GM21528 (cell line): Measurements from ENCODE around the gene CACHD1.

Source experiments
- ATAC-seq: cut with Tn5 transposase; IDR thresholded peaks from one replicate; pipeline ENCODE4 v1.9.1; 2021; ENCODE audit warnings: mild to moderate bottlenecking, moderate library complexity; ENCODE audit not compliant: unreplicated experiment, low FRiP score

The CACHD1 gene

DNA sequence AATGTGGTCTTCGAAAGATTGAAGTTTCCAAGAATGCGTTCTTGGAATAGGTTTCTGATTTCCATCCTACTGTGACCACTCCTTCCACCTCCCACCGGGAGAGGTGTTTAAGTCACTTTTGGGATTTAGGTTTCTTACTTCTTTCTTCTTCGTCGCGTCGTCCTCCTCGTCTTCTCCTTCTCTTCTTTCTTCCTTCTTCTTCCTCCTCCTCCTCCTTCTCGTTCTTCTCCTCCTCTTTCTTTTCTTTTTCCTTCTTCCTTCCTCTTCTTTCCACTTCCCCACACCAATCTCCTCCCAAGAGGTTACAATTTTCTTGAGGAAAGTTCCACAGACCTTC is 2.1 kb downstream of the CACHD1 start:
- no peak for ATAC-seq

DNA sequence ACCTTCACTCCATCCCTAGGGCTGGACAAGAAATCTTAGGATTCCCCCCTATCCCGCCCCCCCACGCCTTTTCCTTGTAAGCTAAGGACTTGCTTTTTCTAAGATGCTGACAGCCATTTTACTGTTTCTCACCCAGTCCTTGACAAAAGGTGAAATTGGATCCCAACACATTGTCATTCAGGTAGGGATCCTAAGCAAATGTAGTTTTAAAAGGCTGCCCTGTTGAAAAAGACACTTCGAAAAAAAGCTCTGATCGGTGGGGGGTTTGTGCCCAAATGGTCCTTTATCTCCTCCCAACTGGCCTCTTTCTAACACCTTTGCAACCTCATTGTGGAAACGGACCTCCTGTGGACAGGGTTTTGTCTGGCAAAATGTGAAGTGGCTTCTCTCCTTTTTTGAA is 2.9 kb downstream of the CACHD1 start:
- ATAC-seq = no peak

DNA sequence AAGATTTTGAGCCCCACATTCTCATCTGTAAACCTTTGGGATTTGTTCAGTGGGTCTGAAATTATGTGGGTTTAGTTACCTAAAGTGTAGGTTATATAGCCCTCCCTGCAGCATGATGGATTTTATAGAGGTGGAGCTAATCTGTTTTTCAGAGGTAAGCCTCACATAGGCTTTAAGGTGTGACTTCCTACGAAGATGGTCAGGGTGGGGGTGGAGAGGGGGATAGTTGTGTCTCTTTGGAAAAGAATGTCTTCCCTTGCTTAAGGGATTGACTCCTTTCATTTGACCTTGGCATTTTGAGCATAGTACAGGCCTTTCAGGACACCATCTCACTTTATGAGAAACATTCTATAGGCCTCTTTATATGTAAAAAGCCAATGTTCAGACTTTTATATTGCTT is 3.4 kb downstream of the CACHD1 start:
- ATAC-seq = no peak

DNA sequence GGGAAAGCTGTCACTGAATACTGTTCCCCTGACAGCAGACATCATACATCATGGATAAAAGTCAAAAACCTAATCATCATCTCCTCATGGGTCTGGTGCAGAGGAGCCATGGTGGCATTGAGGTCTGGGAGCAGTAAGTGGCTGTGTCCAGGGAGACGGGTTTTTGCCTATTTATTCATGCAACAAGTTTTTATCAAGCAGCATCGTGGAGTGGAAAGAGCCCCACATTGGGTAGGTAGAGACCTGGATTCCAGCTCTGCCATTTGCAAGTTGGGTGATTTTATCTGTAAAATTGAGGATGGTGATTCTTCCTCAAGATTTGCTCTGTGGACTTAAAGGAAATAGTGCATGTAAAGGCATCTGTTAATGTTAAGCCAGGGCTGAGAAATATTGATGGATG is 4.2 kb downstream of the CACHD1 start:
- no peak for ATAC-seq

DNA sequence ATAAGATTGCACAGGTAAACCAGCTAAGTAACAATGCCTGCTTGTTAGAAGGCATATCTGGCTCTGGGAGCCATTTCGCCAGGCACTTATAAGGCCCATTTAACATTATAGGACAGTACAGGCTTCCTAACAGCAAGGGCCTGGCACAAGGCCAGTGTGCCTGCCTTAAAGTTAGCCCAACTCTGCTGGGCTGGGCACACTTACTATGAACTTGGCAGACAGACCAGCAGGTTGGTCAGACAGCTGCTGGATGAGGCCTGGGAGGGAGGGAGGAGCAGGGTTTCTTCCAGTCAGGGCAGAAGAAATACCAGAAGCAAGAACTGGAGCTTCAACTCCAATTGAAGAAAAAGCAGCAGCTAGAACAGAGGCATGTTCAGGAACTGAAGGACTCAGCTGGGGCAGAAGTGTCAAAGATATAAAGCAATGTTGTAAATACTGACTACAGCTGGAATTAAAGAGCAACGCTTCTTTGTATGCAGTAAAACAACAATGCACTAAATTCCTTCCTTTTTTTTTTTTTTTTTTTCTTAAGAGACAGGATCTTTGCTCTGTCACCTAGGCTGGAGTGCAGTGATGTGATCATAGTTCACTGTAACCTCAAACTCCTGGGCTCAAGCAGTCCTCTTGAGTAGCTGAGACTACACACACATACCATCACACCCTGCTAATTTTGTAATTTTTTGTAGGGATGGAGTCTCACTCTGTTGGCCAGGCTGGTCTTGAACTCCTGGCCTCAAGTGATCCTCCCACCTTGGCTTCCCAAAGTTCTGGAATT is 4.9 kb downstream of the CACHD1 start:
- no peak for ATAC-seq

DNA sequence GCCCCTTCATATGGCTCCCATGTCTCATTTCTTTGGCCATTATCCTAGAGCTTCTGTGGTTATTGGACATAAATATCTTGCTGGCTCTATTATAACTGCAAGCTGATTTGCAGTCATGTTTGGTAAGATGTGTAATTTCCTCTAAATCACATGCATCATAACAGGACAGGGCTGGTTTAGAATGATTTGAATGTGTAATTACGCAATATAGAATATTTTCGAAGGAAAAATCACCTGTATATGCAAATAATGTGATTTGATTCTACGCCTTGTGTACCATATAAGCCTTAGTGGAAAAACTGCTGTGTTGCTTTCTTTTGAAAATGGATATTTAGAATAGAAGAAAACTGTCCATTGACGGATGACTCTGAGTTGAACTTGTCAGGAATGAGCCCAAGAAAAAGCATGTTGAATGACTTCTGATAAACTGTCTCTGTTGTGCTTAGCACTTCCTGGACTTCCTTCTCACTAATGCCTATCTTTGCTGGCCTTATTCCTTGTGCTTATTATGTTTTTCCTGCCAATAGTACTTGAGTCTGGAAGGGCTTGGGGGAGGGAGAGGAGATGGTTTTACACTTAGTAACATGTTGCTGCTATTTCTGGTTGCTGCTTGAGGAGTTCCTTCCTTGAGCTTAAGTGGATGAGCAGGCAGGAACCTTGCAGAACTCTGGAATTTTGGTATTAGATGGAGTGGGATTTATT is 6.5 kb downstream of the CACHD1 start:
- no peak for ATAC-seq

DNA sequence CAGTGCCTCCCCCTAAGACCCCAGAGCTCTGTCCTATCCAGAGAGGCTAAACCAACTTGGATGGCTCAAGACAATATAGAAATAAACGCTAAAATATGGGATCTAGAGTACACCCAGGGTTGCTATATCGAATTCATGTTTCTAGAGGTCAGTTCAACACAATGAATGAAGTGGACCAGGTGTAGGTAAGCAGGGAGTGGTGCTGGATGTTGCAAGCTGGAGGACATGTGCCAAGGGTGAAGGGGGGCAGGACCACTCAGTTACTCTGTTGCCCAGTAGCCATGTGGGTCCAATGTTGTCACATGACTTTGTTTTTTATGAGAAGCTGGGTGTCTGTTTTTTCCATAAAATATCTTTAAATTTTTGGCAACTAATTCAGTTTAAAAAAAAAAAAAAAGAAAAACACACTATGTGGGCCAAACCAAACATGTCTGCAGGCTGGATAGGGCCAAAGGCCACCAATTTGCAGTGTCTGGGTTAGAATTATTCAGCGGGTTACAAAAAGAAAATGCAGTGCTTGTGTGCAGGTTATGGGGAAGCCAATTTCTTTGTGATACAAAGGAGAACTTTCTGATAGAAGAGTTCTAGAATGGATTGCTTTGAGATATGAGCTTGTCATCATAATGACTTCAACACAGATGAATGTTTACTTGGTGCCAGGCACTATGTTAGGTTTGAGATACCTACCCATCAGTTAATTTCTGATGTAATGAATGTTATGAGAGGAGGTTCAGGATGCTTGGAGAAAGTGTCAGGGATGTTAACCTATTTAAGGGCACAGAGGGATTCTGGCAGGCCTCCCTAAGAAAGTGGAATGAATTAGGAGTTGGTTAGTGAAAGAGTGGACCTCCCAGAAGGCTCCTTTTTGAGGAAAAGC is 8.9 kb downstream of the CACHD1 start:
- no peak for ATAC-seq

DNA sequence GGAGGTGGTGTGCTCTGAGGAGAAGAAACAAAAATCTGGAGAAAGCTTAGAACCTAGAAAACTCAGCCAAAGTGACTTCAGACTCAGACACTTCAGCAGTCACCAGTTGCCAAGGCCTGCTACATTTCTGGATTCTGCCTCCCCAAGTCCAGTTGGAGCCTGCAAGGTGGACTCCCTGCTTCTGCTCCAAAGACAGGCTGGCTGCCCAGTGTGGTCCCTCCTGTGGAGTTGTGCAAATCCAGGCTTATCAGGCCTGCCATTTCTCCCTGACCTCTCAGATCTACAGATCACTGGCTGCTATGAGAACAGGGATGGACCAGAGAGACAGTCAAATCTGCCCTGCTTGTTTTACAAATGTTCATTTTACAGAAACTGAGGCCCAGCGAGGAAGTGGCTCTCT is 9.9 kb downstream of the CACHD1 start:
- ATAC-seq = no peak

DNA sequence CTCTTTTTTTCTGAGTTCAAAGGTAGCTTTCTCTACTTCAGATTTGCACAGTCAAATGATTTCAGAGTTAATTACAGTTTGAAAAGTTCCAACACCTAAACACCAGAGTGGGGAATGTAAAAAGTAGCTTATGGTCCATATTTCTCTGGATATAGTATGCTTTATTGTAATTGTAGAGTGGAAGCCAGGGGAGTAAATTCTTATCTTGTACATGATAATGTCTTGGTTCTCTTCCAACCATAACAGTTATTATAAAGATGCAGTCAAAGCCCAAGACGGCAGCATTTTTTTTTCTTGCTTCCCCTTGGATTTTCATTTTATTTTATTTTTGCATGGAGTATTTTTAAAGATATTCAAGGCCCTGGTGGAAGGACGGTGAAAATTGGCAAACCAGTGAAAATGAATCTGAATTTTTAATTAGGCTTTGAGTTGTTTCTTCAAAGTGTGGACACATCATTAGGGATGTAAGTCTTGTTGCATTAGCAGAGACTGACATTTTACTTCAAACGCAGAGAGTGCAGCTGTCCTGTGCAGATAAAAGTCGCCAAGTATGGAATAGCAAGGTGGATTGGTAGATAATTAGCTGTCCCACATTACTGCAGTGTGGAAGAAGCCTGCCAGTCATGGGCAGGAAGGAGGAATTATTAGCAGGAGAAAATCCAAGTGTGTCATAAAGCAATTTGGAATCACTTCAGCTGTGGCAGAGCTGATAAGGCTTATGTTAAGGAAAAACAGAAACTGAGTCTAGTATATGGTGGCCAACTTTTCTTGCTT is 11.3 kb downstream of the CACHD1 start:
- ATAC-seq = no peak

DNA sequence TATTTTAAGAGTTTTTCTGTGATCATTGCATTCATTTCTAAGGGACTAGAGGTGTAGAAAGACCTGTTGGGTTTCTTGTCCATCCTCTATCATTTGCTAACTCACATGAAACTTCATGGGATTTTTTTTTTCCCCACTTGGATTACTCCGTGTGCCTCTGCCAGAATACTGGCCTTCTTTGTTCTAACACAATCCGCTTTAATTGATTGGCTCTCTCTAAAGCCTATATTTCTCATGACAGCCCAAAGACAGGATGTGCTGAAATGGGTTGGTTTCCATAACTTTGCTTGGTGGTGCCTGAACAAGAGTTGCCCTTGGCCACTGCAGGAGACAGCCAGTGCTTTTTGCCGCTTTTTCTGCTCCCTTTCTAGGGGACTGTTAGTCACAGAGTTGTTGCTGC is 12.2 kb downstream of the CACHD1 start:
- no peak for ATAC-seq

DNA sequence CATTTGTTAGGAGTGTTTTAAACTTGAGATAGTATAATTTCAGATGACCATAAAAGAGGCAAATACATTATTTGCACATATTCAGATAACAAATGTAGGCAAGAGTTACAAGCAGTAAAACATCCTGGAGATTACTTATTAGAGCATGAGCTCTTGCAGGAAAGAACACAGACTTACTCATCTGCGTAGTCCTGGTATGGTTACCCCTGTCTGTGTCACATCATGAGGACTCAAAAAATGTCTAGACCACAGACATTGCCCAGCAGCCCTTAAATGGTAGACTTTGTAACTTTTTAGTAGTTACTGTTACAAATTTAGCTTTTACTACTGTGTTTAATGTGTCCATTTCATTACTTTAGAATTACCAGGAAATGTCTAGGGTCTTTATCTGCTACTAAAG is 12.8 kb downstream of the CACHD1 start:
- ATAC-seq = no peak

DNA sequence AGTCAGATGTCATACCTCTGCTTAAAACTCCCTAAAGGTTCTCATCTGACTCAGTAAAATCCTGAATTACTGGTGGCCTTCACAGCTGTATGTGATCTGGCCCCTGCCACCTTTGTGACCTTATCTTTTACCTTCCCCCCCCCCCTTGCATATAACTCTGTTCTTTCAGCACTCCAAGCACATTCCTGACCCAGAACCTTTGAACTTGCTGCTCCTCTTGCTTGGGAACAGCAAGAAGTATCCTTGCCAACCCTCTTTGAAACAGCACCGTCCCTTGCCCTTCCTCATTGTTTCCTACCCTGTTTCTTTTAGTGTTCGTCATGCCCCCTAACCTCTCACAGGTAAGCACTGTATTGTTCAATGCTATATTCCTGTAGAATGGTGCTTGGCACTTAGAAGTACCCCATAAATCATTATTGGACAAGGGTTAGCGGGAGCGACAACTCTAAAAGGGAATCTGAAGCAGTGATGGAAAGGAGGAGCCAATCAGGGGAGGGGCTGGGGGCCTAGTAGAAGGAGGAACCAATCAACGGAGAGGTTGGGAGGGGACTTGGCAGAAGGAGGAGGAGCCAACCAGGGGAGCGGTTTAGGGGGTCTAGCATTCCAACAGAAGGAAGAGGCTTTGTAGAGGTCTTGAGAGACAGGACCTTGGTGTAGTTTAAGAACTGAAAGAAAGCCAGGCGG is 13.9 kb downstream of the CACHD1 start:
- no peak for ATAC-seq

DNA sequence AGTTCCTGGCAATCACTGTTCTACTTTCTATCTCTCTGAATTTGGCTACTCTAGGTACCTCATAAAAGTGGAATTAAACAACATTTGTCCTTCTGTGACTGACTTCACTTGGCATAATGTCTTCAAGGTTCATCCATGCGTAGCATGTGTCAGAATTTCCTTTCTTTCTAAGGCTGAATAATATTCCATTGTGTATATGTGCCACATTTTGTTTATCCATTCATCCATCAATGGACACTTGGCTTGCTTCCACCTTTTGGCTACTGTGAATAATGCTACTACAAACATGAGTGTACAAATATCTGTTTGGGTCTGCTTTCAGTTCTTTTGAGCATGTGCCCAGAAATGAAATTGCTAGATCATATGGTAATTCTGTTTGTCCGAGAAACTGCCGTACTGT is 14.7 kb downstream of the CACHD1 start:
- no peak for ATAC-seq

DNA sequence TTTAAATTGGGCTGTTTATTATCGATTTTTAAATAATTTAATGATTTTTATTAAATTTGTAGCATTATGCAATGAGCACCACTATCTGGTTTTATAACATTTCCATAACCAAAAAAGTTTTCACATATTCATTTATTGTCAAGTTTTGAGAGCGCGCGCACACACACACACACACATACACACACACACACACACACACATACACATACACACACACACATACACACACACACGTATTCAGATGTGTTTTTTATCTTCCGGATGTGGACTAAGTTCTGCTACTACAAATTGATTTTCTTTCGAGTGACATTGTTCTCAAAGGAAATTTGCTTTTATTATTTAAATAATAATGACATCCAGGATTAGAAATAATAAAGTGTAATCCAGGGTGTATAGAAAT is 16.3 kb downstream of the CACHD1 start:
- no peak for ATAC-seq

DNA sequence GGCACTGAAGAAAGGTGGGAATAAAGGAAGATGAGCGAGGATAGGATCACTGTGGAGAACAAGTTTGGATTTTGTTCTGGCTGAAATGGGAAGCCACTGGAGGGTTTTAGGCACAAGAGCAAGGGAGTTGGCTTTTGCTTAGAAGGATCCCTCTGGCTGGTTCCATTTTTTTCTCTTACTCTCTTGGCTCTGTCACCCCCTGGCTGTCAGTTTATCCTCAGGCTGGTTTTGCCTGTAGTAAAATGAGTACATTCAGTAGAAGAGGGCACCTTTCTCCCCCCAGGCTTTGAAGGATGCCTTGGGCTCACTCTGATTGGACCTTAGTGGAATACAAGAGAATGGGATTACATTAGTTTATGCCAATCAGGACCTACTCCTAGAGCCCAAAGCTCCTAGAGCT is 17.1 kb downstream of the CACHD1 start:
- ATAC-seq = no peak

DNA sequence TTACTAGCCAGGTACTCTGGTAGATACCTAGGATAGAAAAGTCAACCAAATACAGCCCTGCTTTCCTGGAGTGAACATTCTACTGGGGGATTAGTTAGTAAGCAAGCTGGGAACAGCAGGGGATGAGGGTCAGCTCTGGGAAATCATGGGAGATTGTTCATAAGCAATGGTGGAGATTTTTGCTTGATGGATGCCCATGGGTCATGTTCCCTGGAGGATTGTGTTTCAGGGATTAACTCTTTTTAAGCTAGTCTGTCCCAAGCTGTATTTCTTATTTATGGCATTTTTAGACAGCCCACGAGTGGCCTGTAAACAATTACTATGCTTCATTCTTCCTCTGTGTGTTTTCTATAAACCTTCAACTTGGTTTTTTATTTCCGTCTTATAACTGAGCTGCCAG is 18.9 kb downstream of the CACHD1 start:
- ATAC-seq = no peak

DNA sequence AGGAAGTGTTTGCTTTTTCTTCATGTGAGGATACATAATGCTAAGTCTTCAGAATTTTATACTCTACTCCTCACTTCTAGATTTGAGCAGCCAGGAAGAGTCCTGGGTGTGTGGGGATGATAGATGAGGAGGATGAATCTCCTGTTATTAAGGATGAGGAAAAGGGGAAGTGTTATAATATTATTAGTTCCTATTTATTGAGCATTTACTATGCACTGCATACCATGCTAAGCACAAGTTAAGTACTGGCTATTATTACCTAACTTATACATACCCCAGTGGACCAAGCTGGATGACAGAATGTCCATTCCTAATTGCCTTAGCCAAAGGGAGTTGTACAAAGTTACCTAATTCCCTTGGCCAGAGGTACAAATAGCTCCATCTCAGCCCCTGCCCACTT is 19.8 kb downstream of the CACHD1 start:
- ATAC-seq = no peak

DNA sequence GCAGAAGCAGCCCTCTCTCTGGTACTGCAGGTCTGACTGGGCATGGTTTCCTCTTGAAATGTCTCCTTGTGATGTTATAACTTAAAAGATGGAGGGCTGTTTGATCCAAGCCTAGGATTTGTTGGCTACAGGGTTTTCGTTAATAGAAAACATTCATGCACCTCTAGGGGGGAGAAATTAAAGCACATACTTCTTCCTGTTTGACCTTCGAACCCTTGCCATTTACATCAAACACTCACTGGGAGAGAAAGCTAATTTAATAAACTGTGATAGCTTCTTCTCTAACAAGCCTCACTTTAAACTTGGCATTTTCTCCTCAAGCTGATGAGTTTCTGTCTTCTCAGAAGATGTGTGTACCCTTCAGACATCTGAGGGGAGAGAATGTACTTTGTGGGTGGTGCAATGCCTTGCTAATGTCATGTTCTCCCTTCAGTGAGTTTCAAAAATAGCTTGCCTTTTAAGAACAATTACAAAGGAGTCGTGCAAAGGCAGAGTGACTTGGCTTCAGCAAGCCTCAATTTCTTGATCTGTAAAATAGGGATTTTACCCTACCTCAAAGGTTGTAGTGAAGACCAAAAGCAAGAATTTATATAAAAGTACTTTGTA is 20.4 kb downstream of the CACHD1 start:
- no peak for ATAC-seq

DNA sequence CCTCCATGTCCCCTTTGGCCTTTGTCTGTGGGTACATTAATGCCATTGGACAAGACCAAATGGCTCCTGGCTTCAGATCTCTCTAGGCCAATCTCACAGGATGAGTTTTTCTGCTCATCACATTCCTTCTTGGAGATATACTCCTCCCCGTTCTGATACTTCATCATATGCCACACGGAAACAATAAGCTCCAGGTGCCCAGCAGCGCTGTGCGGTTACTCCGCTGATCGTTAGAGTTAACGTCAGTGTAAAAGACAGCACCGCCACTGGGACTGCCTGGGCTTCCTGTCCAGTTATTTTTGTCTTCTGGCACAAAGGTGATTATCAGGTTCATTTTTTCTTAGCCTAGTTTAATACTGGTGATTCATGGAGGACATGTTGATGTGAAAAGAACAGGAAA is 22.5 kb downstream of the CACHD1 start:
- no peak for ATAC-seq

DNA sequence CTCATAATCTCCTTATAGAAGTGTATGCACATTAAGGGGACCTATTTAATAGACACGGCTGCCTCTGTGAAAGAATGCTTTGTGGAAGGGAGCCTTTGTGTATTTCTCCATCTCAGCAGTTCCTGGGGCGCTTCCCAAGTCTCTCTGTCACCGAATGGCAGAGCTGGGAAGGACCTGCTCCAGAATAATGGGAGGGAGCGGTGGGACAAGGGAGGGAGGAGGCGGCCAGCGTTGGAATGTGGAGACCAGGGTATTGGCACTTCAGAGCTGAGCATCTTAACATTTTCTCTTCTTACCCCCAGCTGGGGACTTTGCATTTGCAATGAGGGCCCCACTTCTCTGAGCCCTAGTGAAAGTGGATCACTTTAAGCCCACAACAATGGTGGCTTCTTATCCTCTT is 23.9 kb downstream of the CACHD1 start:
- no peak for ATAC-seq
